Measurements from ENCODE around the gene PDE6B.
A peak's percentile ranks its signal among the peaks of the same experiment; 100 is the strongest.

The PDE6B gene

GRCh38 chr4:675036-675882, 49.9 kb downstream of the PDE6B start:
- DNase-seq: no peak

DNA sequence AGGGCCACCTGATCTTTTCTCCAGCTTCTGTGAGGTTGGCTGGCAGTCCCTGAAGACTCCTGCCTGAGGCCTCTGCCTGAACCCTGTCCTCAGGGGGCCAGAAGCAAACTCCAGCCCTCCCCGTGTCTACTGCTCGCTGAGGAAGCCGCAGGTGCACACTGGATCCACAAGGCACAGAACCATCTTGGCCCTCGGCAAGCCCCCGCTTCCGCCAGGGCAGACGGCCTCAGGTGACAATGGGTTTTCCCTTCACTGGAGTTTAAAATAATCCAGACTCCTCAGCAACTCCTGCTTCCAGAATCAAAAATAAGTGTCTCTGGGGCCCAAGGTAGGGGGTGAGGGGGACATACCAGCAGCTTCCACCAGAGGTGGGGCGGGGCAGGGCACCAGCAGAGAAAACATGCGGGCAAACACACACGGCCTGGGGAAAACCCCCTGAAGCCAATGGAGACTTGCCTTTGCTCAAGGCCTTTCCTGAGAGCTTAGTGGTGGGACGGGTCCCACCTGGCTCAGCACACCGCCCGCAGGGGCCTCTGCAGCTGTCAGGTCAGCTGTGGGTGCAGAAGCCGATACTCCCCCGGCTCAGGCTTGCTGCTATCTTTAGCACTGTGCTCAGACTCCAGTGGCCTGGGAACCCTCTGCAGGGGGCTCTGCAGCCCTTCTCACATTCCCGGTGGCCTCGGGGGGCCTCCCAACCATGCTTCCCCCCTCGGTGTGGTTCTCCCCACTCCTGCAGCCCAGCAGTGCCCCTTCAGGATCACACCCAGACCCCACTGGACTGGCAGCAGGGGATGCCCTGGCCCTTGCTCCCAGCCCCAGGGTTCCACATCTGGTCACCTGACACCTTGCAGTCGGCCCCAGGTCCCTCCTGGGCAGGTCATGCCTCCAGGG, 50.9 kb downstream of the PDE6B start:
- DNase-seq: no peak

GRCh38 chr4:676871-677235, 51.5 kb downstream of the PDE6B start:
- no peak for DNase-seq

- DNase-seq: no peak
Observed at GRCh38 chr4:677431-678293, 52.3 kb downstream of the PDE6B start.

DNA sequence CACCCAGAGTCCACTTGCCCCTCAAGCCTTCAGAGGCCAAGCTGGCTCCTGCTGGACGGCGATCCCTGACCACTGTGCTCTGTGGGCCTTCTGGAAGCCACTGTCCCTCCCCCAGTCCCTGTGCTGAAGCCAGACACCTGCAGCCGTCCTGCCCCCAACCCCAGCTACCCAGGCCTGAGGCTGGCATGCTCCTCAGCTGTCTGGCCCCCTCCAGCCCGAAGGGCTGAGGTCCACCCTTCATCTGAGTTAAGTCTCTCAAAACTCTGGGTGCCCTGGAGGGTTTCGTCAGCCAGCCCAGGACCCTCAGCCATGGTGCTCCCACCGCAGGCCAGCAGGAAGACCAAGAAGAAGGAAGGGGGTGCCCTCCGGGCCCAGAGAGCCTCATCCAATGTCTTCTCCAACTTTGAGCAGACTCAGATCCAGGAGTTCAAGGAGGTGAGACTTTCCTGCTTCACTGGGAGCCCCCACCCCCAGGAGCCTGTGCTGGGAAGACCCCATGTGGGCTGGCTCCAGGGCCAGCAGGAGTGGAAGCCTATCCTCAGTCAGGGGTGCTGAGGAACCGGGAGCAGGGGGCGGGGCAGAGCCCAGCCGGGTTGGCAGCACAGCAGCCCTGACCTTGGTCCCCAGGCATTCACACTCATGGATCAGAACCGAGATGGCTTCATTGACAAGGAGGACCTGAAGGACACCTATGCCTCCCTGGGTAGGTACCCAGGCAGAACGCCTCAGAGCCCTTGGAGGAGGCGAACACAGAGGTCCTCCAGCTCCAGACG, 53.1 kb downstream of the PDE6B start:
- DNase-seq: no peak

- DNase-seq: no peak
Observed at GRCh38 chr4:679104-679481, 53.7 kb downstream of the PDE6B start.

DNA sequence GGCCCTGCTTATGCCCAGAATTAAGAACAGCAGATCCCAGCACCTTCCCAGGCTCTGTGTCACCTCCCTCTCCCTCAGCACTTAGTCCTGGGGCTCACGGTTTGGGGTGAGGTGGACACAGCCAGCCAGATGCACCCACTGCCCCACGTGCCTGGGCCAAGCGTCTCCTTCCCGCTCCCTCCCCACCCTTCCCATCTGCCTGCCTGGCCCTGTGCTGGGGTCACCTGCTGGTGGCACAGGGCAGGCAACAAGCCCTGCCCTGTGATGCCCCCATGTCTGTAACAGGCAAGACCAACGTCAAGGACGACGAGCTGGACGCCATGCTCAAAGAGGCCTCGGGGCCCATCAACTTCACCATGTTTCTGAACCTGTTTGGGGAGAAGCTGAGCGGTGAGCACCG, 54.3 kb downstream of the PDE6B start:
- DNase-seq: no peak

DNA sequence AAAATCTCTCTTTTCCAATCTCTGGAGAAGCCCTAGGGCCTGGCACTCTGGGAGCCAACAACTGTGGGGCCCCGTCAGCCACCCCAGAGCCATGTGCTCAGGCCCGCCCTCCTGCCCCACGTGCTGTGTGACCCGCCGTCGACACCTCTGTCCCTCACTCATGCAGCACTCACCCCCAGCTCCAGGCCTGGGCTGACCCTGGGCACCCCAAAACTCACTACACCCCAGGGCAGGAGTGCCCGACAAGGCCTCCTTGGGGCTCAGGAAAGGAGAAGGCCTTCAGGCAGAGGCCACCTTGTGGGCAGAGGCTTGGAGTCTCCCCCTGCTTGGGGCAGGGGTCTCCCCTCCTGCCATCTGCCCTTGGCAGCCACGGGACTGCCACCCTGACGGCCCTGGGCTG, 54.7 kb downstream of the PDE6B start:
- DNase-seq: no peak

DNA sequence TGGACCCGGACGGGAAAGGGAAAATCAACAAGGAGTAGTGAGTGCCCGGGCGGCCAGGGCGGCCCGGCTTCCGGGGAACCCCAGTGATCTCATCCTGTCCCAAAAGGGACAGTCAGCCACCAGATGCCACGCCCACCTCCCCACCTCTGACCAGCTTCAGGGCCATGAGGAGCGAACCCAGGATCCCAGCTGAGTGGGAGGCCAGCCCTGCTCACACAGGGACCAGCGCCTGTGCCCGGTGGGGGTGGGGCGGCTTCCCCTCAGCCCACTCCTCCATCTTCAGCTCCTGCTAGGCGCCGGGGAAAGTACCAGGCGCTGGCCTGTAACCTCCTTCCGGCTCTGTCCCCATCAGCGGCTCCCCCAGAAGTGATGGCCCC, 55.2 kb downstream of the PDE6B start:
- no peak for DNase-seq

- DNase-seq: no peak
Observed at GRCh38 chr4:680928-681645, 55.7 kb downstream of the PDE6B start.

DNA sequence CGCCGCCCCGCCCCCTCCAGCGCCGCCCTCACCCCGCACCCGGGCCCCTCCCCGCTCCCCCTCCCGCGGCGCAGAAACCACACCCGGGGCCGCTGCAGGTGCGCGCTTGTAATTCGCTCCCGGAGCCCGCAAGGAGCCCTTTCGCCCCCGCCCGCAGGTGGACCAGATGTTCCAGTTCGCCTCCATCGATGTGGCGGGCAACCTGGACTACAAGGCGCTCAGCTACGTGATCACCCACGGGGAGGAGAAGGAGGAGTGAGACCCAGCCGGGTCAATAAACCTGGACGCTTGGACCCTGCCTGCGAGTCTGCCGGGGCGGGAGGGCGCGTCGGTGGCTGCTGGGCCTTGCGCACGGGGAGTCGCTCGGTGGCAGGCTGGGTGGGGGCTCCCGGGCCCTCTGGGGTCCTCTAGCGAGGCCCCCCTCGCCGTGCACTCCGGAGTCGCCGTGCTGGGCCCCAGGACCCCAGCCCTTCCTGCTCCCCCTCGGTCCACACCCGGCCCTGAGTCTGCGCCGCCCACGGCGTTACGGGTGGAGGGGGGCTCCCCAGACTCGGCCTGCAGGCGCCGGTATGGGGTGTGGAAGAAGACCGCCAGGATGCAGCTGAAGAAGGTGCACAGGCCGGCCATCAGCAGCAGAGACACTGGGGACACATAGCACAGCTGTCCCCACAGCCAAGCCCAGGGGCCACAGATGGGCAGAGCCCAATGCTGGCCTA, 56.5 kb downstream of the PDE6B start:
- peak; percentile 31 for DNase-seq

- DNase-seq: no peak
Observed at GRCh38 chr4:682490-683172, 57.3 kb downstream of the PDE6B start.

GRCh38 chr4:683247-683897, 58.0 kb downstream of the PDE6B start:
- DNase-seq: no peak

DNA sequence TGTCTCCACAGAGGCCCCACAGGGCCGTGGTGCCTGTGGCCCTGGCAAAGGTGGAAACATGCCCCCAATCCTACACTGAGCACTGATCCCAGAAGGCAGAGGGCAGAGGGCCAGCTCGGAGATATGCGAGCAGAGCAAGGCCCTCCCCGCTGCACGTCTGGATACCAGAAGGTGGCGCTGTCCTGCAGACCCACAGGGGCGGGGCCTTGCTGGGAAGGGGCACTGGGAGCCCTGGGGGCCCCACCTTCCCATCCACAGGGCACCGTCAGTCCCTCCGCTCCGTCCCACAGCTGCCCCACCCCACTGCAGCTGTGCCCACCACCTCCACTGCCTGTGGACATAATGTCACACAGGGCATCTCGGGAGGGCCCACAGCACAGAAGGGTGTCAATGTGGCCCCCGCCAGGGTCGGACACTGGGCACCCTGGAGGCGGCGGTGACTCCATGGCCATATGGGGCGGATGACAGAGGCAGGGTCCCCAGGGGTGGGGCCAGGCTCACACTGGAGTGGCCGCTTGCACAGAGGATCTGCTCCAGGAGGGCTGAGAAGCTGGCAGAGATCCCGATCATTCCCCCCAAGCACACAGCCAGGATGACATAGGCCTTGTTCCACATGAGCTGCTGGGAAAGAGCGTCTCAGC, 58.7 kb downstream of the PDE6B start:
- DNase-seq: peak; percentile 11

GRCh38 chr4:684623-685327, 59.4 kb downstream of the PDE6B start:
- no peak for DNase-seq

DNA sequence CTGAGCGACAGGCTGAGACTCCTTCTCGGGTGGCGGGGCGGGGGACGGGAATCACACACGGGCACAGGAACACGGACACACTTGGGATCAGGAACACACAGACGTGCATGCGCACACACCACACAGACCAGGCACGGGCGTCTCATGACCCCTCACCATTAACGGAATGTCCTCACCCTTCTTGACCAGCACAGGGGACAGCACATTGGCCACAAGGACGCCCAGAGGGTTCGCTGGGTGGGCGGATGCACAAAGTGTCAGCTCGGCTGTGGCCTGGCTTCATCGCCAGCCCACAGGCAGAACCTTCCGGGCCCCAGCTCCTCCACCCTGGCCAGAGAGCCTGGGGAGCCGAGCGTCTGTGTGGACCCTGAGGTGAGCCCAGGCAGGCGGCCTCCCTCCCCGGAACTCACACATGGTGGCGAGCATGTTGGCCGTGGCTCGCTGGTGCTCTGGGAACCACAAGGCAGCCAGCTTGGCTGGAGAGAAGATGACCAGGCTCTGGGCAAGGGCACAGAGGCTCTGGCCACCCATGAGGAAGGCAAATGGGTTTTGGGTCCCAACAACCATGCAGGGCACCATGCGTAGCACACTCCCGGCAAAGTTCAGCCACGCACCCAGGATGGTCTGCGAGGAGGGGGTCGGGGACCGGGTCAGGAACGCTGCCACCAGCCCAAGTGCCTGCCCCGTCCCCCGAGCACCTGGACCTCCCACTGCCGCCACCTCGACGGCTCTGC, 60.5 kb downstream of the PDE6B start:
- DNase-seq: no peak

GRCh38 chr4:686413-687040, 61.2 kb downstream of the PDE6B start:
- no peak for DNase-seq
